ENCODE data around the gene KRTAP5-1. TPM values are rescaled to one million over a fixed set of nuclear protein-coding genes. Genes with fewer than 3 reads are reported as not detected.

The KRTAP5-1 gene
- total RNA-seq, 1 experiment from 2014 or later, result not detected

DNA sequence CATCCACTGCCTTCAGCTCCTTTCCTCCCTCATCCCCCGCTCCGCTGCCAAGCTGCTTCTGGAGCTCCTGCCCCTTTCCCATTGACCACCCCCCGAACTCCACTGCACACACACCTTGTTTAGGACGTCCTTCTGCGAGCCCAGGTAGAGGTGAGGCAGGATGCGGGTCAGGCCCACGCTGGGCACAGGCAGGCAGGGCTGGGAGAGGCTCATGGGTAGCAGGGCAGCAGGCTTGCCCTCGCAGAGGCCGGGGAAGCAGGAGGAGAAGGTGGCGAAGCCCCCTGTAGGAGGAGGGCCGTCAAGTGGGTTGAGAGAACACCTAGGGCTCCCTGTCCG lies 26.3 kb downstream of the KRTAP5-1 start:
- H3K9me3 ChIP-seq (ENCODE audit: control insufficient read depth in 1 of 2, insufficient read depth in 1 of 2, low read depth in 1 of 2, low read length in 2 of 2), result no peaks in the 10 kb centered on the region
- peak overlapping the region; percentile 41 for H3K4me2 ChIP-seq (ENCODE audit: low read length)
- peaks cover 39 to 41% of the 10 kb centered on the region in 2 experiments for H3K4me1 ChIP-seq (ENCODE audit: control insufficient read depth in 1 of 2, insufficient read depth in 2 of 2, low read length in 2 of 2)
- TF ChIP-seq RAD21 (IDR thresholded peaks at IDR 0.05; ENCODE audit: low read depth) (no peak), SP1 (IDR thresholded peaks at IDR 0.05; ENCODE audit: low read depth) (no peak), EZH2phosphoT487 (IDR thresholded peaks at IDR 0.05; ENCODE audit: borderline replicate concordance) (no peak), TCF7L2 (IDR thresholded peaks at IDR 0.05; ENCODE audit: borderline replicate concordance, extremely low read depth, insufficient read depth, insufficient read length) (no peak)
- TF ChIP-seq, protein P1, sequence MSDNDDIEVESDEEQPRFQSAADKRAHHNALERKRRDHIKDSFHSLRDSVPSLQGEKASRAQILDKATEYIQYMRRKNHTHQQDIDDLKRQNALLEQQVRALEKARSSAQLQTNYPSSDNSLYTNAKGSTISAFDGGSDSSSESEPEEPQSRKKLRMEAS (IDR thresholded peaks at IDR 0.05), result no peak
- TF ChIP-seq, protein P2, sequence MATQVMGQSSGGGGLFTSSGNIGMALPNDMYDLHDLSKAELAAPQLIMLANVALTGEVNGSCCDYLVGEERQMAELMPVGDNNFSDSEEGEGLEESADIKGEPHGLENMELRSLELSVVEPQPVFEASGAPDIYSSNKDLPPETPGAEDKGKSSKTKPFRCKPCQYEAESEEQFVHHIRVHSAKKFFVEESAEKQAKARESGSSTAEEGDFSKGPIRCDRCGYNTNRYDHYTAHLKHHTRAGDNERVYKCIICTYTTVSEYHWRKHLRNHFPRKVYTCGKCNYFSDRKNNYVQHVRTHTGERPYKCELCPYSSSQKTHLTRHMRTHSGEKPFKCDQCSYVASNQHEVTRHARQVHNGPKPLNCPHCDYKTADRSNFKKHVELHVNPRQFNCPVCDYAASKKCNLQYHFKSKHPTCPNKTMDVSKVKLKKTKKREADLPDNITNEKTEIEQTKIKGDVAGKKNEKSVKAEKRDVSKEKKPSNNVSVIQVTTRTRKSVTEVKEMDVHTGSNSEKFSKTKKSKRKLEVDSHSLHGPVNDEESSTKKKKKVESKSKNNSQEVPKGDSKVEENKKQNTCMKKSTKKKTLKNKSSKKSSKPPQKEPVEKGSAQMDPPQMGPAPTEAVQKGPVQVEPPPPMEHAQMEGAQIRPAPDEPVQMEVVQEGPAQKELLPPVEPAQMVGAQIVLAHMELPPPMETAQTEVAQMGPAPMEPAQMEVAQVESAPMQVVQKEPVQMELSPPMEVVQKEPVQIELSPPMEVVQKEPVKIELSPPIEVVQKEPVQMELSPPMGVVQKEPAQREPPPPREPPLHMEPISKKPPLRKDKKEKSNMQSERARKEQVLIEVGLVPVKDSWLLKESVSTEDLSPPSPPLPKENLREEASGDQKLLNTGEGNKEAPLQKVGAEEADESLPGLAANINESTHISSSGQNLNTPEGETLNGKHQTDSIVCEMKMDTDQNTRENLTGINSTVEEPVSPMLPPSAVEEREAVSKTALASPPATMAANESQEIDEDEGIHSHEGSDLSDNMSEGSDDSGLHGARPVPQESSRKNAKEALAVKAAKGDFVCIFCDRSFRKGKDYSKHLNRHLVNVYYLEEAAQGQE (IDR thresholded peaks at IDR 0.05; ENCODE audit: low read depth), result no peak
- TF ChIP-seq, protein P3, sequence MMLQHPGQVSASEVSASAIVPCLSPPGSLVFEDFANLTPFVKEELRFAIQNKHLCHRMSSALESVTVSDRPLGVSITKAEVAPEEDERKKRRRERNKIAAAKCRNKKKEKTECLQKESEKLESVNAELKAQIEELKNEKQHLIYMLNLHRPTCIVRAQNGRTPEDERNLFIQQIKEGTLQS (IDR thresholded peaks at IDR 0.05), result no peak
- no peaks in the 10 kb centered on the region; a peak in 1 of 4 replicates for H3K36me3 ChIP-seq (ENCODE audit: control insufficient read depth in 1 of 2, insufficient read depth in 2 of 2, low read length in 2 of 2)
- H3K9ac ChIP-seq (ENCODE audit: low read length), result no peak overlapping the region
- ChIA-PET CTCF (interaction anchor here (0.7 to 2.0 kb wide), 4 partner anchors 11 to 37 kb away, joined by 4 to 19 read pairs (median 7); no protein-coding TSS in a partner anchor), RAD21 (ENCODE audit: low non-redundant PET in 1 of 2, low total read pairs in 2 of 2, uncharacterized antibody in 2 of 2, unreplicated experiment in 2 of 2) (no interaction called here), POLR2A (interaction anchor here (1.0 to 1.5 kb wide), 2 partner anchors 11 to 15 kb away, joined by 8 to 9 read pairs; no protein-coding TSS in a partner anchor)
- H3K4me3 ChIP-seq (replicated peaks in 1 of 2; ENCODE audit: low read depth in 1 of 2, low read length in 2 of 2), result no peak overlapping the region
- no peak for ATAC-seq
- no peaks in the 10 kb centered on the region for H4K20me1 ChIP-seq (ENCODE audit: insufficient read depth)
- no peaks in the 10 kb centered on the region for H3K27me3 ChIP-seq (ENCODE audit: insufficient read depth, low read length)
- no peak overlapping the region for H2AFZ ChIP-seq (ENCODE audit: low read depth, low read length, poor library complexity, severe bottlenecking)
- H3K27ac ChIP-seq (ENCODE audit: low read depth, low read length), result peak overlapping the region; percentile 75
- no peak for DNase-seq (ENCODE audit: low read depth, low spot score)
- no peaks in the 10 kb centered on the region for H3K9me2 ChIP-seq (ENCODE audit: insufficient read depth)
- intact Hi-C loops (cut with micrococcal nuclease), result no loop called here
- BruUV-seq (replicated peaks), result no TSS peak
- H3K79me2 ChIP-seq (ENCODE audit: insufficient read depth, low read length), result no peaks in the 10 kb centered on the region

All from HCT116 (cell line).